ENCODE measurements around the gene ZFP14.
"Not testable (repeated sequence)": the region's sequence is repeated elsewhere in the genome, so short reads cannot be mapped to it uniquely, and the experiment has no call there.

Gene ZFP14

DNA sequence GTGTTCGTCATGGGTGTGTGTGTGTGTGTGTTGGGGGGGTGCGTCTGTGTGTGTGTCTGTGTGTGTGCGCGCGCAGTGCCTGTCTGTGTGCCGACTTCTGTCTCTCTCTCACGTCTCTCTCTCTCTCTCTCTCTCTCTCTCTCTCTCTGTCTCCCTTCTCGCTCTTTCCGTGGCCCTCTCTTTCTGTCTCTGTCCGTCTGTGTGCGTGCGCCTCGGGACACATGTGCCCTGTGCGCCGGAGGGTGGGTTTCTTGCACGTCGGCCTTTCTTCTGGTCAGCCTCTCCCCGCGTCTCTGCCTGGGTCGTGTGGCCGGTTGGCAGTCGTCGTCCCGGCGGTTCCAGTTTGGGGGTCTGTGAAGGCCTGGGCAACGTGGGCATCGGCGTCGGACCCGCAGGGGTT, 86.7 kb downstream of the ZFP14 start:
- not testable (repeated sequence) for H3K4me3 Mint-ChIP-seq, ATAC-seq, H3K27me3 Mint-ChIP-seq, DNase-seq, H3K4me1 Mint-ChIP-seq, H3K9me3 Mint-ChIP-seq, H3K27ac Mint-ChIP-seq

Measured in stimulated activated naive CD8-positive, alpha-beta T cell treated with anti-CD3 and anti-CD28 coated beads, Interleukin-15, amount 100 ng/mL, for 72 hours (primary cell).